Ascending aorta (tissue), 2 donors: ENCODE results near the gene GALNT16. TPM values are rescaled to one million over a fixed set of nuclear protein-coding genes. Genes with fewer than 3 reads are reported as not detected.
"Not testable (repeated sequence)": the region's sequence is repeated elsewhere in the genome, so short reads cannot be mapped to it uniquely, and the experiment has no call there.

Source experiments
- DNase-seq, 2 donors: peaks; one replicate each; pipeline ENCODE4 v3.0.0-alpha.2; 2019; ENCODE audit warnings: low spot score in 2 of 2
- H3K27ac ChIP-seq, 2 donors: fragments of 200-600 bp; sonication (generic); one replicate each; pipeline ENCODE4 v1.5.1; 2016 to 2017; ENCODE audit warnings: mild to moderate bottlenecking in 1 of 2
- H3K27me3 ChIP-seq: fragments of 200-600 bp; sonication (generic); one replicate; pipeline ENCODE4 v1.5.1; 2017
- H3K36me3 ChIP-seq, 2 donors: fragments of 200-600 bp; sonication (generic); one replicate each; pipeline ENCODE4 v1.5.1; 2016
- H3K4me1 ChIP-seq, 2 donors: fragments of 200-600 bp; sonication (generic); one replicate each; pipeline ENCODE4 v1.5.1; 2016 to 2017; ENCODE audit warnings: mild to moderate bottlenecking in 1 of 2
- H3K4me3 ChIP-seq, 2 donors: fragments of 200-600 bp; sonication (generic); one replicate each; pipeline ENCODE4 v1.5.1; 2016 to 2017; ENCODE audit warnings: mild to moderate bottlenecking in 1 of 2
- H3K9me3 ChIP-seq, 2 donors: fragments of 200-600 bp; sonication (generic); one replicate each; pipeline ENCODE4 v1.5.1; 2016
- CTCF ChIP-seq, 3 experiments: fragments of 200-600 bp in 2 of 3; fragments of 450-650 bp in 1 of 3; sonication (generic) in 2 of 3; IDR thresholded peaks; one replicate each; pipeline ENCODE4 v1.5.1; 2016 to 2019; ENCODE audit warnings: antibody characterized with exemption in 3 of 3, mild to moderate bottlenecking in 1 of 3, moderate library complexity in 1 of 3
- intact Hi-C: fragments of 100-400 bp; cut with DNase I; formaldehyde crosslinking; loops from one replicate; pipeline ENCODE4 v1.15.1; 2023
- total RNA-seq: library from RNA; depleted of rRNA; stranded (reverse); fragments of >200 nt; gene quantifications from one replicate; pipeline ENCODE4 v1.1.0, GENCODE V29; 2016

Gene GALNT16
- total RNA-seq, 1 donor from 2014 or later: 38.0 TPM

GRCh38 chr14:69269381-69269780 is 9.4 kb downstream of the GALNT16 start:
- TF ChIP-seq CTCF (IDR thresholded peaks at IDR 0.05): no peak
- Histone ChIP-seq H3K27ac (no peak overlapping the region), H3K27me3 (no peaks in the 10 kb centered on the region), H3K36me3 (no peaks in the 10 kb centered on the region), H3K4me3 (no peak overlapping the region), H3K9me3 (no peaks in the 10 kb centered on the region), H3K4me1 (no peaks in the 10 kb centered on the region)
- no peak for DNase-seq
- intact Hi-C loops: no loop called here

GRCh38 chr14:69270097-69270496 is 10.1 kb downstream of the GALNT16 start:
- intact Hi-C loops: no loop called here
- DNase-seq: no peak
- no peaks in the 10 kb centered on the region for H3K4me1 ChIP-seq

GRCh38 chr14:69270795-69271708 is 11.1 kb downstream of the GALNT16 start:
- Histone ChIP-seq H3K4me3 (no peak overlapping the region), H3K36me3 (no peaks in the 10 kb centered on the region), H3K27ac (no peak overlapping the region), H3K4me1 (no peaks in the 10 kb centered on the region), H3K9me3 (no peaks in the 10 kb centered on the region), H3K27me3 (no peaks in the 10 kb centered on the region)
- DNase-seq: no peak
- TF ChIP-seq CTCF (IDR thresholded peaks at IDR 0.05): no peak
- intact Hi-C loops: no loop called here

More at GRCh38 chr14:69270097-69270496, 10.1 kb downstream of the GALNT16 start:
- H3K4me3 ChIP-seq: no peak overlapping the region
- no peaks in the 10 kb centered on the region for H3K36me3 ChIP-seq
- H3K9me3 ChIP-seq: no peaks in the 10 kb centered on the region
- no peaks in the 10 kb centered on the region for H3K27me3 ChIP-seq
- no peak overlapping the region for H3K27ac ChIP-seq
- no peak for TF ChIP-seq CTCF (IDR thresholded peaks at IDR 0.05)

GRCh38 chr14:69274321-69274720 is 14.4 kb downstream of the GALNT16 start:
- no peak overlapping the region for H3K27ac ChIP-seq
- H3K4me3 ChIP-seq: no peak overlapping the region
- H3K4me1 ChIP-seq: no peaks in the 10 kb centered on the region
- intact Hi-C loops: no loop called here
- TF ChIP-seq CTCF (IDR thresholded peaks at IDR 0.05): no peak
- no peaks in the 10 kb centered on the region for H3K36me3 ChIP-seq
- H3K27me3 ChIP-seq: no peaks in the 10 kb centered on the region
- H3K9me3 ChIP-seq: no peaks in the 10 kb centered on the region
- no peak for DNase-seq

GRCh38 chr14:69275331-69275730 is 15.4 kb downstream of the GALNT16 start:
- no peak overlapping the region for H3K27ac ChIP-seq
- H3K36me3 ChIP-seq: no peaks in the 10 kb centered on the region
- TF ChIP-seq CTCF (IDR thresholded peaks at IDR 0.05): no peak
- H3K4me1 ChIP-seq: no peaks in the 10 kb centered on the region
- no peak for DNase-seq
- H3K4me3 ChIP-seq: no peak overlapping the region
- no peaks in the 10 kb centered on the region for H3K27me3 ChIP-seq
- no peaks in the 10 kb centered on the region for H3K9me3 ChIP-seq
- intact Hi-C loops: no loop called here

GRCh38 chr14:69277356-69277755 is 17.4 kb downstream of the GALNT16 start:
- H3K9me3 ChIP-seq, H3K36me3 ChIP-seq, intact Hi-C loops, H3K4me3 ChIP-seq, H3K27ac ChIP-seq, H3K27me3 ChIP-seq, DNase-seq, H3K4me1 ChIP-seq: not testable (repeated sequence)
